ENCODE measurements around the gene PHYH. TPM values are rescaled to one million over a fixed set of nuclear protein-coding genes. Genes with fewer than 3 reads are reported as not detected.

The PHYH gene
- total RNA-seq, 1 donor from 2014 or later = 8.3 TPM

DNA sequence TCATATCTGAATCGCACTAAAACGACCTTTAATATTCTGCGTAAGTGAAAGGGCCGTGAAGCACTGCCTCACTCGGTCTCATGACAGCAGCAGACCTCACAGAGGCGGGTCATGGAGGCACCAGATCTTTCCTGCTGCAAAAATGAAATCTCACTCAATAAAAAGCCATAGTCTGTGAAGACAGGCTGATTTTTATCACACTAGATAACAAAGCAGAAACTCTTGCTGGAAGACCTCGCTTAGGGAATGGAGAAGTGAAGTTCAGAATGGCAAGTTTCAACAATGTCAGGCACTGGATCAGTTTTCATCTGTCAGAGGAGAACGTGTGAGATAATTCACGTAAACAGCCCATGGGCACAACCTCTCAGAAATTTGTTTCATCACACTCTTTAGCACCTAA is 40.2 kb upstream of the PHYH start:
- H3K36me3 ChIP-seq (ENCODE audit: insufficient read depth, low read length) = peaks cover 5% of the 10 kb centered on the region
- no peak for TF ChIP-seq EZH2 (IDR thresholded peaks at IDR 0.05; ENCODE audit: insufficient read depth, low read length)
- TF ChIP-seq, protein P1, sequence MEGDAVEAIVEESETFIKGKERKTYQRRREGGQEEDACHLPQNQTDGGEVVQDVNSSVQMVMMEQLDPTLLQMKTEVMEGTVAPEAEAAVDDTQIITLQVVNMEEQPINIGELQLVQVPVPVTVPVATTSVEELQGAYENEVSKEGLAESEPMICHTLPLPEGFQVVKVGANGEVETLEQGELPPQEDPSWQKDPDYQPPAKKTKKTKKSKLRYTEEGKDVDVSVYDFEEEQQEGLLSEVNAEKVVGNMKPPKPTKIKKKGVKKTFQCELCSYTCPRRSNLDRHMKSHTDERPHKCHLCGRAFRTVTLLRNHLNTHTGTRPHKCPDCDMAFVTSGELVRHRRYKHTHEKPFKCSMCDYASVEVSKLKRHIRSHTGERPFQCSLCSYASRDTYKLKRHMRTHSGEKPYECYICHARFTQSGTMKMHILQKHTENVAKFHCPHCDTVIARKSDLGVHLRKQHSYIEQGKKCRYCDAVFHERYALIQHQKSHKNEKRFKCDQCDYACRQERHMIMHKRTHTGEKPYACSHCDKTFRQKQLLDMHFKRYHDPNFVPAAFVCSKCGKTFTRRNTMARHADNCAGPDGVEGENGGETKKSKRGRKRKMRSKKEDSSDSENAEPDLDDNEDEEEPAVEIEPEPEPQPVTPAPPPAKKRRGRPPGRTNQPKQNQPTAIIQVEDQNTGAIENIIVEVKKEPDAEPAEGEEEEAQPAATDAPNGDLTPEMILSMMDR (IDR thresholded peaks at IDR 0.05; ENCODE audit: insufficient read depth, low read depth, low read length) = no peak
- FAIRE-seq (no peak), DNase-seq (ENCODE audit: low read depth) (no peak)
- Mint-ChIP-seq H3K4me1 (ENCODE audit: low read depth, unreplicated experiment) (no peaks in the 10 kb centered on the region), H3K27me3 (ENCODE audit: low read depth, unreplicated experiment) (no peaks in the 10 kb centered on the region), H3K9me3 (ENCODE audit: unreplicated experiment) (no peaks in the 10 kb centered on the region), H3K36me3 (ENCODE audit: low read depth, unreplicated experiment) (peaks cover 7% of the 10 kb centered on the region), H3K4me3 (ENCODE audit: unreplicated experiment) (no peak overlapping the region), H3K27ac (ENCODE audit: unreplicated experiment) (no peak overlapping the region)
- H3K79me2 ChIP-seq (ENCODE audit: insufficient read depth, low read length) = peaks cover 73% of the 10 kb centered on the region
- no peak overlapping the region for H3K4me2 ChIP-seq (ENCODE audit: low read length)
- H3K9ac ChIP-seq (ENCODE audit: low read length) = no peak overlapping the region
- H3K27ac ChIP-seq (ENCODE audit: low read depth, low read length) = no peak overlapping the region
- H3K27me3 ChIP-seq (ENCODE audit: insufficient read depth, low read length) = no peaks in the 10 kb centered on the region
- H2AFZ ChIP-seq (ENCODE audit: low read depth, low read length) = no peak overlapping the region
- no peak overlapping the region for H3K4me3 ChIP-seq (ENCODE audit: insufficient read depth, low read depth, low read length)
- no peaks in the 10 kb centered on the region for H3K9me3 ChIP-seq (ENCODE audit: insufficient read depth, low read depth, low read length)
- no peaks in the 10 kb centered on the region for H3K4me1 ChIP-seq (ENCODE audit: insufficient read depth, low read length)
- peaks cover 24% of the 10 kb centered on the region for H4K20me1 ChIP-seq (ENCODE audit: insufficient read depth, low read length)

GRCh38 chr10:13338390-13339110 is 38.7 kb upstream of the PHYH start:
- H3K27me3 ChIP-seq (ENCODE audit: insufficient read depth, low read length) = no peaks in the 10 kb centered on the region
- no peak overlapping the region for H2AFZ ChIP-seq (ENCODE audit: low read depth, low read length)
- Mint-ChIP-seq H3K27me3 (ENCODE audit: low read depth, unreplicated experiment) (no peaks in the 10 kb centered on the region), H3K4me3 (ENCODE audit: unreplicated experiment) (no peak overlapping the region), H3K9me3 (ENCODE audit: unreplicated experiment) (no peaks in the 10 kb centered on the region), H3K36me3 (ENCODE audit: low read depth, unreplicated experiment) (peaks cover 2% of the 10 kb centered on the region), H3K27ac (ENCODE audit: unreplicated experiment) (no peak overlapping the region), H3K4me1 (ENCODE audit: low read depth, unreplicated experiment) (no peaks in the 10 kb centered on the region)
- peaks cover 23% of the 10 kb centered on the region for H4K20me1 ChIP-seq (ENCODE audit: insufficient read depth, low read length)
- FAIRE-seq (no peak), DNase-seq (ENCODE audit: low read depth) (peak; percentile 14)
- no peak overlapping the region for H3K9ac ChIP-seq (ENCODE audit: low read length)
- H3K4me3 ChIP-seq (ENCODE audit: insufficient read depth, low read depth, low read length) = no peak overlapping the region
- no peak overlapping the region for H3K4me2 ChIP-seq (ENCODE audit: low read length)
- H3K36me3 ChIP-seq (ENCODE audit: insufficient read depth, low read length) = peaks cover 8% of the 10 kb centered on the region
- no peaks in the 10 kb centered on the region for H3K4me1 ChIP-seq (ENCODE audit: insufficient read depth, low read length)
- H3K9me3 ChIP-seq (ENCODE audit: insufficient read depth, low read depth, low read length) = no peaks in the 10 kb centered on the region
- H3K27ac ChIP-seq (ENCODE audit: low read depth, low read length) = no peak overlapping the region
- TF ChIP-seq, protein P1 (IDR thresholded peaks at IDR 0.05; ENCODE audit: insufficient read depth, low read depth, low read length) = no peak
- no peak for TF ChIP-seq EZH2 (IDR thresholded peaks at IDR 0.05; ENCODE audit: insufficient read depth, low read length)
- peaks cover 58% of the 10 kb centered on the region for H3K79me2 ChIP-seq (ENCODE audit: insufficient read depth, low read length)

- Histone ChIP-seq H3K9ac (ENCODE audit: low read length) (no peak overlapping the region), H3K4me3 (ENCODE audit: insufficient read depth, low read depth, low read length) (no peak overlapping the region), H3K79me2 (ENCODE audit: insufficient read depth, low read length) (peaks cover 53% of the 10 kb centered on the region), H3K27me3 (ENCODE audit: insufficient read depth, low read length) (no peaks in the 10 kb centered on the region), H3K36me3 (ENCODE audit: insufficient read depth, low read length) (peaks cover 8% of the 10 kb centered on the region), H3K4me1 (ENCODE audit: insufficient read depth, low read length) (no peaks in the 10 kb centered on the region), H2AFZ (ENCODE audit: low read depth, low read length) (no peak overlapping the region), H3K4me2 (ENCODE audit: low read length) (no peak overlapping the region), H4K20me1 (ENCODE audit: insufficient read depth, low read length) (peaks cover 23% of the 10 kb centered on the region), H3K9me3 (ENCODE audit: insufficient read depth, low read depth, low read length) (no peaks in the 10 kb centered on the region), H3K27ac (ENCODE audit: low read depth, low read length) (no peak overlapping the region)
- FAIRE-seq = no peak
- Mint-ChIP-seq H3K36me3 (ENCODE audit: low read depth, unreplicated experiment) (peaks cover 1% of the 10 kb centered on the region), H3K27ac (ENCODE audit: unreplicated experiment) (no peak overlapping the region), H3K4me1 (ENCODE audit: low read depth, unreplicated experiment) (no peaks in the 10 kb centered on the region), H3K27me3 (ENCODE audit: low read depth, unreplicated experiment) (no peaks in the 10 kb centered on the region), H3K9me3 (ENCODE audit: unreplicated experiment) (no peaks in the 10 kb centered on the region), H3K4me3 (ENCODE audit: unreplicated experiment) (no peak overlapping the region)
- no peak for TF ChIP-seq EZH2 (IDR thresholded peaks at IDR 0.05; ENCODE audit: insufficient read depth, low read length)
- TF ChIP-seq, protein P1 (IDR thresholded peaks at IDR 0.05; ENCODE audit: insufficient read depth, low read depth, low read length) = no peak
- no peak for DNase-seq (ENCODE audit: low read depth)
These were observed 37.9 kb upstream of the PHYH start for GRCh38 chr10:13337827-13338196.

Data from astrocyte (in vitro differentiated cells and primary cell).